Measurements from ENCODE around the gene PARM1. TPM values are rescaled to one million over a fixed set of nuclear protein-coding genes. Genes with fewer than 3 reads are reported as not detected.
A peak's percentile ranks its signal among the peaks of the same experiment; 100 is the strongest.

PARM1 gene
- total RNA-seq, 8 experiments from 2014 or later = 0.21 to 29.5 (median 2.2) TPM

DNA sequence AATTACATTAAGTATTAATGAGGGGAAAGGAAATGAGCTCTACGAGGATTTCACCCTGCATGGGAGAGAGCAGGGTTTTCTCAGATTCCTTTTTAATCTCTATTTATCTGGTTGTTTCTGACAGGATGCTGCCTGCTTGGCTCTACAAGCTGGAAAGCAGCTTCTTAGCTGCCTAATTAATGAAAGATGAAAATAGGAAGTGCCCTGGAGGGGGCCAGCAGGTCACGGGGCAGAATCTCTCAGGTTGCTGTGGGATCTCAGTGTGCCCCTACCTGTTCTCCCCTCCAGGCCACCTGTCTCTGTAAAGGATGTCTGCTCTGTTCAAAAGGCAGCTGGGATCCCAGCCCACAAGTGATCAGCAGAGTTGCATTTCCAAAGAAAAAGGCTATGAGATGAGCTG, 113.7 kb downstream of the PARM1 start:
- in situ Hi-C loops (cut with MboI; ENCODE audit: low pct_unique_long_range_greater_than_20kb in 2 of 9, low sequenced_read_pairs in 9 of 9, unreplicated experiment in 9 of 9) = no loop called here
- no peak overlapping the region for H3K27ac ChIP-seq
- 0 to 100% (median 80%) methylated on average over 1 to 2 of the region's 2 CpGs; no CpG with 5 or more reads in 5 of the 10 experiments for WGBS, 10 experiments

GRCh38 chr4:75048208-75048879, 115.4 kb downstream of the PARM1 start:
- 0 to 85% (median 60%) methylated on average over 1 to 8 of the region's 9 CpGs for WGBS, 10 experiments
- H3K27ac ChIP-seq = no peak overlapping the region
- H3K4me1 ChIP-seq (replicated peaks in 1 of 2) = no peaks in the 10 kb centered on the region
- in situ Hi-C loops (cut with MboI; ENCODE audit: low pct_unique_long_range_greater_than_20kb in 2 of 9, low sequenced_read_pairs in 9 of 9, unreplicated experiment in 9 of 9) = no loop called here
- no peak overlapping the region for H3K4me3 ChIP-seq
- ATAC-seq (replicated peaks in 6 of 8) = no peak

More for the DNA sequence above, 113.7 kb downstream of the PARM1 start:
- Histone ChIP-seq H3K4me3 (no peak overlapping the region), H3K4me1 (replicated peaks in 1 of 2) (no peaks in the 10 kb centered on the region)
- no peak for ATAC-seq (replicated peaks in 6 of 8)

GRCh38 chr4:75051431-75051830, 118.5 kb downstream of the PARM1 start:
- WGBS, 10 experiments = 17 to 100% (median 100%) methylated on average over 1 of the region's 1 CpG; no CpG with 5 or more reads in 7 of the 10 experiments
- ATAC-seq (replicated peaks in 6 of 8) = no peak

DNA sequence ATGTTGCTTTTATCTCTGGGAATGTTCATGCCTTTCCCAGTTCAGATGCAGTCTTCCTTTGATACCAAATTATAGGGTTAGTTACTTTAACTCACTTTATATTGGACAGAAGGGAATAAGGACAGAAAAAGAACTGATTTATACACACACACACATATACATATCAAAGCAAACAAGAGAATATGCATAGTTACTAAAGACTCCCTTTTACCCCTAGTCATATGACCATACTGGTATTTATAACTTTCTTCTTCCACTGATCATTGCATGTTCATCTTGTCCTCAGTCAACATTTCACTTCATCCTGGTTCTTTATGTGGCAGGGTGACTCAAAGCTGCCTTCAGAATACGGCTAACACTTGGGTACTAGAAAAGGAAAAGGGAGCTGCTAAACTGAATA, 120.4 kb downstream of the PARM1 start:
- in situ Hi-C loops (cut with MboI; ENCODE audit: low pct_unique_long_range_greater_than_20kb in 2 of 9, low sequenced_read_pairs in 9 of 9, unreplicated experiment in 9 of 9) = no loop called here
- 0 to 100% (median 86%) methylated on average over 1 of the region's 1 CpG; no CpG with 5 or more reads in 3 of the 10 experiments for WGBS, 10 experiments
- ATAC-seq (replicated peaks in 6 of 8) = peak in 2 of 8 experiments; percentile 74 to 87
- H3K4me3 ChIP-seq = no peak overlapping the region
- H3K4me1 ChIP-seq (replicated peaks in 1 of 2) = no peaks in the 10 kb centered on the region
- no peak overlapping the region for H3K27ac ChIP-seq

More at GRCh38 chr4:75051431-75051830, 118.5 kb downstream of the PARM1 start:
- in situ Hi-C loops (cut with MboI; ENCODE audit: low pct_unique_long_range_greater_than_20kb in 2 of 9, low sequenced_read_pairs in 9 of 9, unreplicated experiment in 9 of 9) = no loop called here
- Histone ChIP-seq H3K27ac (no peak overlapping the region), H3K4me1 (replicated peaks in 1 of 2) (no peaks in the 10 kb centered on the region), H3K4me3 (no peak overlapping the region)

DNA sequence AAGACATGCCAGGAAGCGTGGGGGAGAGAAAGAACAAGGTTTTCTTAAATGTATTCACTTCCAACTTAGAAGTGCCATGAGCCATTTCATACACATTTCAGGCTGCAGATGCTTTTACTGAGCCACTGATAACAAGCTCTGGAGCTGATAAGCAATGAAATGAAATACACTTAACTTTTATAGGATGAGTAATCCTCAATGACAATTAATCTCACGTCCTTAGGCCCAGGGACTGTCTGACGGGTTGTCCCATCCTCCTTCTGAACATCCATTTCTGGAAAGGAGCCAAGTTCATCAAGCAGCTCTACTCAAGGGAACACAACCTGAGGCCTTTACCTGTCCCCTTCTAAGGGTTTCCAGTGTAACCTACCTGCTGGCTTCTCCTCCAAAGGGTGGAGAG, 121.2 kb downstream of the PARM1 start:
- in situ Hi-C loops (cut with MboI; ENCODE audit: low pct_unique_long_range_greater_than_20kb in 2 of 9, low sequenced_read_pairs in 9 of 9, unreplicated experiment in 9 of 9) = no loop called here
- H3K4me1 ChIP-seq (replicated peaks in 1 of 2) = no peaks in the 10 kb centered on the region
- H3K4me3 ChIP-seq = no peak overlapping the region
- 0 to 93% (median 57%) methylated on average over 1 to 3 of the region's 3 CpGs; no CpG with 5 or more reads in 2 of the 10 experiments for WGBS, 10 experiments
- no peak overlapping the region for H3K27ac ChIP-seq
- ATAC-seq (replicated peaks in 6 of 8) = no peak

DNA sequence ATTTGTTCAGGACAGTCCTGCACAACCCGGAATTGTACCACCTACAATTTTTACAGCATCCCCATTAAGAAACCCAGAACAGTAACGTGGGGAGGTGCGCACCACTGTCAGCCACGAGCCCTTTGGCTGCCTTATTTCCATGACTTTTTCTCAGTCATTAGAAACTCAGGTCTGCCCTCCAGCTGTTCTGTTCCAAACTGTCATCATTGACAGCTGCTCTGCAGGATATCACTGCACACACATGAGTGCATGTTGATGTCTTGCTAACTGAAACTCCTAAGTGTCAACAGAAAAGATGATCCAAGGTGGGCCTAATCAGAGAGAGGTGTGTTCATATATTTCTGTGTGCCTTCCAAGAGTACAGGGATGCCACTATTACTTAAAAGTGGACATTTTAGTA, 123.4 kb downstream of the PARM1 start:
- H3K27ac ChIP-seq = no peak overlapping the region
- H3K4me3 ChIP-seq = no peak overlapping the region
- 0 to 83% (median 78%) methylated on average over 1 to 4 of the region's 4 CpGs; no CpG with 5 or more reads in 5 of the 10 experiments for WGBS, 10 experiments
- in situ Hi-C loops (cut with MboI; ENCODE audit: low pct_unique_long_range_greater_than_20kb in 2 of 9, low sequenced_read_pairs in 9 of 9, unreplicated experiment in 9 of 9) = no loop called here
- no peaks in the 10 kb centered on the region for H3K4me1 ChIP-seq (replicated peaks in 1 of 2)
- peak in 2 of 8 experiments; percentile 37 to 41 for ATAC-seq (replicated peaks in 6 of 8)

- WGBS, 10 experiments = 0 to 100% (median 80%) methylated on average over 1 to 10 of the region's 15 CpGs; no CpG with 5 or more reads in 3 of the 10 experiments
- in situ Hi-C loops (cut with MboI; ENCODE audit: low pct_unique_long_range_greater_than_20kb in 2 of 9, low sequenced_read_pairs in 9 of 9, unreplicated experiment in 9 of 9) = no loop called here
- no peak overlapping the region for H3K27ac ChIP-seq
Measured at GRCh38 chr4:75057369-75057768, 124.5 kb downstream of the PARM1 start.

GRCh38 chr4:75058486-75058885, 125.6 kb downstream of the PARM1 start:
- in situ Hi-C loops (cut with MboI; ENCODE audit: low pct_unique_long_range_greater_than_20kb in 2 of 9, low sequenced_read_pairs in 9 of 9, unreplicated experiment in 9 of 9) = no loop called here
- ATAC-seq (replicated peaks in 6 of 8) = no peak
- WGBS, 10 experiments = 27 to 100% (median 86%) methylated on average over 2 to 4 of the region's 10 CpGs; no CpG with 5 or more reads in 7 of the 10 experiments
- no peak overlapping the region for H3K27ac ChIP-seq
- no peaks in the 10 kb centered on the region for H3K4me1 ChIP-seq (replicated peaks in 1 of 2)
- H3K4me3 ChIP-seq = no peak overlapping the region

More at GRCh38 chr4:75057369-75057768, 124.5 kb downstream of the PARM1 start:
- no peak for ATAC-seq (replicated peaks in 6 of 8)
- Histone ChIP-seq H3K4me3 (no peak overlapping the region), H3K4me1 (replicated peaks in 1 of 2) (no peaks in the 10 kb centered on the region)

DNA sequence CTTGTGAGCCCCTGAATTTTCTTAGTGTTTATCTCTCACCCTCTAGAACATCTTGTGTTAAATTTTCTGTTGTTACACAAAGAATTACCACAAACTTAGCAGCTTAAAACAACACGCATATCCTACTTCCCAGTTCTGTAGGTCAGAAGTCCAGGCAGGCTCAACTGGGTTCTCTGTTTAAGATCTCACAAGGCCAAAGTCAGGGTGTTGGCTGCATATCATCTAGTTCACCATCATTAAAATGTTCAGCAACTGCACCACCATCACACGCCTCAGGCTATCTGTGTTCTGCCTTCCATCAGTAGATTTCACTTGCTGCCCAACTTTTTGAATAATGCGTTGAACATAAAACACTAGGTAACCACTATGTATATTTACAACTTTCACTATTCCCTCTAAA, 130.5 kb downstream of the PARM1 start:
- peak in 2 of 8 experiments; percentile 83 to 89 for ATAC-seq (replicated peaks in 6 of 8)
- H3K27ac ChIP-seq = no peak overlapping the region
- H3K4me3 ChIP-seq = no peak overlapping the region
- 25 to 100% (median 91%) methylated on average over 1 to 3 of the region's 3 CpGs; no CpG with 5 or more reads in 2 of the 10 experiments for WGBS, 10 experiments
- in situ Hi-C loops (cut with MboI; ENCODE audit: low pct_unique_long_range_greater_than_20kb in 2 of 9, low sequenced_read_pairs in 9 of 9, unreplicated experiment in 9 of 9) = no loop called here
- no peaks in the 10 kb centered on the region for H3K4me1 ChIP-seq (replicated peaks in 1 of 2)

DNA sequence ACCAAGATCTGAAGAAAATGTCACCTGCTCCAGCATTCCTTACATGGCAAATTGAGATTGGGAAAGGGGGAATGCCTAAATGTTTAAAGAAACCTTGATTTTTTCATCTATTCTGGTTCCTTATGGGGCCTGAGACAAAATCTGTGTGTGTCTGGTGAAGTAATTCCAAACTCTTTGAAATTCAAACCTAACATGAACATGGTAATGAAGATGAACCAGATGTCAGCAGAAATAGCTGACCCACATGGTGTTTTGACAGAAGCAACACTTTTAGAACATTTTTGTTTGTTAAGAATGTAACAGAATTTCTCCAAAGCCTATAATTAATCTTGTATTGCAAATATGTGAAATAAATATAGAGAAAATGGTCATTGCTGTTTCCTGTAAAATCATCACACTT, 133.0 kb downstream of the PARM1 start:
- Histone ChIP-seq H3K4me1 (replicated peaks in 1 of 2) (peaks cover 0 to 3% of the 10 kb centered on the region in 2 donors), H3K27ac (no peak overlapping the region), H3K4me3 (no peak overlapping the region)
- peak in 2 of 8 experiments; percentile 45 to 52 for ATAC-seq (replicated peaks in 6 of 8)
- in situ Hi-C loops (cut with MboI; ENCODE audit: low pct_unique_long_range_greater_than_20kb in 2 of 9, low sequenced_read_pairs in 9 of 9, unreplicated experiment in 9 of 9) = no loop called here

- in situ Hi-C loops (cut with MboI; ENCODE audit: low pct_unique_long_range_greater_than_20kb in 2 of 9, low sequenced_read_pairs in 9 of 9, unreplicated experiment in 9 of 9) = no loop called here
- H3K4me3 ChIP-seq = no peak overlapping the region
- 12 to 100% (median 75%) methylated on average over 1 to 6 of the region's 7 CpGs; no CpG with 5 or more reads in 1 of the 10 experiments for WGBS, 10 experiments
- no peak overlapping the region for H3K27ac ChIP-seq
- no peak for ATAC-seq (replicated peaks in 6 of 8)
- peaks cover 0 to 10% of the 10 kb centered on the region in 2 donors for H3K4me1 ChIP-seq (replicated peaks in 1 of 2)
Measured at GRCh38 chr4:75069493-75070074, 136.7 kb downstream of the PARM1 start.

DNA sequence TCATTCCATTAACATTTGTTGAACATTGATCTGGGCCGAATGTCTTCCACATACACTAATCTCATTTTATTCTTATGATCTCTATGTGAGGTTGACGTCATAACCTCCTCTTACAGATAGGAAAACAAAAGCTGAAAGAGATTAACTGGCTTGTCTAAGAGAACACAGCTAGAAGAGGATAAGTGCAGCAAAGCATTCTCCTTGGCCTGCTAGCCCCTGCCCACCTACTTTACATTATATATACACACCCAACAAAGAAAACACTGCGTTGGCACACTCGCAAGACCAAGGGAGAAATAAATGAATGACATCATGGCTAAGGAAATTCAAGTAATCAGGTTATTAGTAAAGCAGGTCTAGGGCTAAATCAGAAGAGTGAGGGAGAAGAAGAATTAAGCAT, 138.4 kb downstream of the PARM1 start:
- H3K27ac ChIP-seq = no peak overlapping the region
- H3K4me3 ChIP-seq = no peak overlapping the region
- 0 to 89% (median 54%) methylated on average over 2 to 4 of the region's 4 CpGs; no CpG with 5 or more reads in 2 of the 10 experiments for WGBS, 10 experiments
- H3K4me1 ChIP-seq (replicated peaks in 1 of 2) = peaks cover 0 to 10% of the 10 kb centered on the region in 2 donors
- in situ Hi-C loops (cut with MboI; ENCODE audit: low pct_unique_long_range_greater_than_20kb in 2 of 9, low sequenced_read_pairs in 9 of 9, unreplicated experiment in 9 of 9) = no loop called here
- peak in 3 of 8 experiments; percentile 64 to 92 (median 89) for ATAC-seq (replicated peaks in 6 of 8)

GRCh38 chr4:75080888-75081287, 148.0 kb downstream of the PARM1 start:
- H3K27ac ChIP-seq = no peak overlapping the region
- peaks cover 0 to 8% of the 10 kb centered on the region in 2 donors for H3K4me1 ChIP-seq (replicated peaks in 1 of 2)
- no peak for ATAC-seq (replicated peaks in 6 of 8)
- WGBS, 10 experiments = 0 to 88% (median 78%) methylated on average over 1 to 2 of the region's 2 CpGs; no CpG with 5 or more reads in 4 of the 10 experiments
- H3K4me3 ChIP-seq = no peak overlapping the region
- in situ Hi-C loops (cut with MboI; ENCODE audit: low pct_unique_long_range_greater_than_20kb in 2 of 9, low sequenced_read_pairs in 9 of 9, unreplicated experiment in 9 of 9) = no loop called here
